ENCODE measurements around the gene PCDH10. TPM values are rescaled to one million over a fixed set of nuclear protein-coding genes. Genes with fewer than 3 reads are reported as not detected.

The PCDH10 gene
- 12.1 TPM for total RNA-seq

DNA sequence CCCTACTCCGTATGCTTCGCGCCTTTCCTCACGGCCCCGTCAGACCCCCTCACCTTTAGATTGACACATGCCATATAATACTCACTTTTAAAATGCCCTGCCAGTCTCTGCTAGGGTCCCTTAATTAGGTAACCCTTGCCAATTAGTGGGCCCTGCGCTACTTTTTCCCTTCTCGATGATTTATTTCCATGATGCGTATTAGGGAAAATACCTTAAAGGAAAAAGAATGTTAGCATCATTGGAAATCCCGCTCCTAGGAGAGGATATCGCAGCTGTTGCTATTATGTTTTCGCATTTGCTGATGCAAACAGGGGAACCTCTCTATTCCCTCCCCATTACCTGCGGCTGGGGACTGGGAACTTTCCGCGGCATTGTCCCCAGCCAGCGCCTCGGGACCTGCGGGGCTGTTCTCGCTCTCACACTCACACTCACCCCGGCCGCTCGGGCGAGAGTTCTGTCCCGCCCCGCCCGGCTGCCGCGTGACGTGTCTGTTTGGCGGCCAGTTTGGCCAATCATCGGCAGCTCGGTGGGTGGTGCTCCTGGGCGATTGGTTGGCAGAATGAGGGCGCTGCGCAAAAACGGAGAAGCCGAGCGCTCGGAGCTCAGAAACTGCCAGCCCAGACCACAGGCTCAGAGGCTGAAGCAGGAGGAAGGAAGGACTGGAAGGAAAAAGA, at the start of gene PCDH10:
TSS of gene PCDH10 (plus strand) at position 605 of the 674 bp plus-strand sequence. CDS start 847 bp downstream, outside the sequence.
- peak; percentile 93 for DNase-seq (ENCODE audit: low spot score)

DNA sequence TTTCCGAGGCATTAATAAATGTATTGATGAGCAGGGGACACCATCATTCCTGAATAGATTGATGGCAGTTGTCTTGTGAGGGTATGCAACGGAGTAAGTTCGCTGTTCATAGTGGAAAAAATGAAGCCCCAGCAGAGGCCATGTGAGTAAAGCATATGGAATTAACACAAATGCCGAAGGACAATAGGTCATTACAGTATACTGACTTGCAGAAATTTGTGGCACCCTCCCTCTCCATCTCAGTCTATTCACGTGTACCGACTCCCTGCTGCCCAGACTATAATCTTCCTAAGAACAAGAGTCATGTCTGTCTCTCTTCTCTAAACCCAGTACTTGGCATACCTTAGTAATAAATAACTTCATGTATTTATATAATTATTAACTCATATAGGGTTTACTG, 47.1 kb upstream of the PCDH10 start:
- DNase-seq (ENCODE audit: low spot score) = no peak

GRCh38 chr4:133102612-133103409, 46.3 kb upstream of the PCDH10 start:
- DNase-seq (ENCODE audit: low spot score) = no peak

GRCh38 chr4:133112641-133113040, 36.5 kb upstream of the PCDH10 start:
- DNase-seq (ENCODE audit: low spot score) = no peak

DNA sequence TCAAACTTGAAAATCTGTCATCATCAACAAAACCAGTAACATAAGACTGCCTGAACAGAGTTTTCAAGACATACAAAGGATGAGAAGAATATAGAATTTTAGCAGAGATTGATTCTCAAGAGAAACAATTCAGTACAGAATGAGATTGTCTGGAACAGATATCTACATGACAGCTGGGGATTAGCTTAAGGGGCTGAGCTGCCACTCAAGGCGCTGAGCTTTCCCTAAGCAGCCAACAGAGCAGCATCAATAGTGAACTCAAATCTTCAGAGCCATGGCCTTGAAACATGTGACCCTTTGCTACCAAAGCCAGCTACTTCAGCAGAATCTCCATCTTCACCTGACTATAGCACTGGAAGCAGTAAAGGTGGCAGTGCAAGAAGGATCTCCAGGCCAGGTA, 24.3 kb upstream of the PCDH10 start:
- DNase-seq (ENCODE audit: low spot score) = no peak

DNA sequence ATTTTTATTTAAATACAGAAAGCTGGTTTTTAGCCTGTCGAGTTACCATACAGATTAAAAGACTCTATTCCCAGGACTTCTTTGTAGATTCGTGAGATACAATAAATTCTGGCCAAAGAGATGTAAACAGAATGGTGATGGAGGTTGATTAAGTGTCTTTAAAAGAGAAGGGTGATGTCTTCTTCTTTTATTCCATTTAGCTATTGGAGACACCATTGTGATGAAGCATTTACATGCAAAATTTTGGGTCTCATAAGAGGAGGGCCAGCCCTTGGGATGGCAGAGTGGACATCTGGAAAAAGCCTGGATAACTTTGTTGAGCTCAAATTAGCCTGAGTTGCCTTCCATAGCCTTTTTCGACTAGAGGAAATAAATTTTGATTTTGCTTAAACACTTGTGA, 21.6 kb upstream of the PCDH10 start:
- DNase-seq (ENCODE audit: low spot score) = no peak

- DNase-seq (ENCODE audit: low spot score) = no peak
Measured at GRCh38 chr4:133129237-133129636, 19.9 kb upstream of the PCDH10 start.

DNA sequence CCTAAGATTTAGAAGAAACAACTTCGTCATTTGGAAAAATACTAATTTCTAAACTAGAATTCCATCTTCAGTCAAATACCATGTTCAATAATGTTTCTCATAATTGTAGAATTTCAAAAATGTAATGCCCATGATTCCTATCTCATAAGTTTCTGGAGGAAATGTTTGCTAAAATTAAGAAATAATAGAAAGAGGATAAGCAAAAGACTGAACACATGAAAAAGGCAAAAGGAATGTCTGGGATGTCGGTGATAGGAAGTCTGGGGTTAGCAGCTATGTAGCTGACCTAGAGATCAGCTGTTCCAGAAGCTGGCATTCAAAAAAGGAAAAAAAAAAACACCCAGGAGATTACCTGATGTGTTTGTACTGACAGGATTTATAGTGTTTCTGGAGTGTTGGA, 18.9 kb upstream of the PCDH10 start:
- DNase-seq (ENCODE audit: low spot score) = no peak

DNA sequence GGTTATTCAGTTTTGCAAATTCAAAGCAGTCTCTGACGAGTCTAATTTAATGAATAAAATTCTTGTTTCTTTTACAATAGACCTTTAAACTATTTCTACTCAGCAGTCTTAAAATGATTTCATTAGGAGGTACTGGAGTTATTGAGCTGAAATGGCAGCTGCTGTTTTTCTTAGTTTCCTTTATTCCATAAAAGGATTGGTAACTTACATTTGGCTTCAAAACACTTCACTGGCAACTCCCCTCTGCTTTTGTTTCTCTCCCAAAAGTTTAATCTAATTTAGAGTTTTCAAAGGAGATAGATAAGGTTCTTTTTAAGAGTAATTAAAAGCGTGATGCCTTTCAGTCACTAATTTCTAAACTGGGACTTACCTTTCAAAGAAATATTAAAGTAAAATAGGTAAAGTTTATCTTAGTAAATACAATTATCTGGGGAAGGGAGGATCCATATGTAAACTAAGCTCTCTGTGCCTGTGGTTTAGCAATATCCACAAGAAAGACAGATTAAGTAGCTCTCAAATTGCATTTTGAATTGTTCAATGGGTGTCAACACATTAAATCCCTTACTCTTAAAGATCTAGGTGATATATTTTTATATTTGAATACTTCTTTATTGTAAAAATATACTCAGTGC, 17.1 kb upstream of the PCDH10 start:
- DNase-seq (ENCODE audit: low spot score) = no peak

DNA sequence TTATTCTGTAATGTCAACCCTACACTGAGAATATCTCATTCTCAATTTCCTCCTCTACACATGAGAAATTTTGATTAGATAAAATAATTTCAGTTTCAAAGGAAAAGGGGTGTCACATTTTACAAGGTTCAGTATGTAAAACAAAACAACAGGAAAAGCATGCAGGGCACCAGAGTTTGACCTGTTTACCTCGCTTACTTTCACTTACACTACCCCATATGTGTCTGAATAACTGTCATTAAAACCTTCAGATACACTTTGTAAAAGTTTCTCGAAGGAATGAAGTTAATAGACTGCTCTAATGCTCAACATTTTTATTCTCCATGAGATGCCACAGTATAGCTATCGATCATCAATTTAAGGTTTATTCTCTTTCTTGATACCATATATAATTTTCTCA, 12.3 kb upstream of the PCDH10 start:
- no peak for DNase-seq (ENCODE audit: low spot score)

DNA sequence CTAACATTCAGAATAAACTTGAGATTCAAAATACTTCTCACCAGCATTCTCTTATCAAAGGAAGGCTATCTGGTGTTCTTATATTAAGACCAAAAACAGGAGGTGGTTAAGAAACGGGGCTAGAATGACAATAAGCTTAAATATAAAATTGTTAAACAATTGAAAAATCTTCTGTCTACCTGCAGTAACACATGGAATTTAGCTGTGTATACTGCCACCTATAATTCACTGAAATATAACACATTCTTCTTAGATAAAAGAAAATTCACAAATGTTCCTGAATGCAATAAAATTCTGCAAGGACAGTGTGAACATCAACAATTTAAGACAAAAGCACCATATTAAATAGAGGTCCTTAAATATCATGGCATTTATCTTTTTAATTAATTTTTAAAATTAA, 11.5 kb upstream of the PCDH10 start:
- DNase-seq (ENCODE audit: low spot score) = no peak

DNA sequence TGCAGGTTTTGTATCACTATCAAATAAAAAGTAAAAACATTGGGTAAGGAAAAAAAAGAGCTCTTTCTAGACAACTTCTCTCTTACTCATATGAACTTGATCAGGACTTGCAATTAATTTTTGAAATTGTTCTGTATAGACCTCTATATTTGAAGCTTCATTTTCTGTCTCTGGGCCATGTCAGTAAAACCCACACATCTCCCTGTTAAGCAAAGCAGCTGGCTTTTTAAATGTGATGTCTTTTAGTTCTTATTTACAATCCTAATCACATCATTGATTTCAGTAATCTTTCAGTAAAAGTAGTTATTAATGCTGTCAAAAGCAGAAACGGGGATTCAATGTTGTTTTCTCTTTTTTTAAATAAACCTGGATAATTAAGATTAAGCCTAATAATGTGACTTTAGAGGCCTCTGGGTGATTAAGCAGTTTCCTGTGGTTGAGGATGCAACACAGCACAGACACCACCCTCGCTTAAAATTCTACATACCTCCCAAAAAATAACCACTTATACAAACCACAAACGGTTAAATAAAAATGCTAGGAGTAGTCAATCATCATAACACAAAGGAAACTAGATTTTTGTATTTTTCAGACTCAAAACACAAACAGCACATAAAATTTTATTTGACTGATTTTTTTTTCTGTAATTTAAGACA, 5.2 kb upstream of the PCDH10 start:
- DNase-seq (ENCODE audit: low spot score) = no peak

DNA sequence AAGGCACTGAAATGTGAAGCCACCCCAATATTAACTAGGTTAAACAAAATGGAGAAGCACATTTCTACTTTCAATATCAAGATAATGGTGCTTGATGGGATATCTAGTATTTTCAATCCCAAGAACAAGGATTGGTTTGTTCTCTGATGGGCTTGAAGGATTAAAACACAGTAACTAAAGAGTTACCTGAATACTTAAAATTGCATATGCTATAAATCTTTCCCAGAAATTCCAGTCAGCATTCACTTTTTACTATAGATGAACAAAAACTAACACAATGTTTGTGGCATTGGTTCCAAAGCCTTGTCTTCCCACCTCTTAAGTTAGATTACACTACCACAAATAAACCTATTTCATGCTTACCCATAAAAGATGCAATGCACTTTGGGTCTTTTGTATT, 3.9 kb upstream of the PCDH10 start:
- DNase-seq (ENCODE audit: low spot score) = no peak

DNA sequence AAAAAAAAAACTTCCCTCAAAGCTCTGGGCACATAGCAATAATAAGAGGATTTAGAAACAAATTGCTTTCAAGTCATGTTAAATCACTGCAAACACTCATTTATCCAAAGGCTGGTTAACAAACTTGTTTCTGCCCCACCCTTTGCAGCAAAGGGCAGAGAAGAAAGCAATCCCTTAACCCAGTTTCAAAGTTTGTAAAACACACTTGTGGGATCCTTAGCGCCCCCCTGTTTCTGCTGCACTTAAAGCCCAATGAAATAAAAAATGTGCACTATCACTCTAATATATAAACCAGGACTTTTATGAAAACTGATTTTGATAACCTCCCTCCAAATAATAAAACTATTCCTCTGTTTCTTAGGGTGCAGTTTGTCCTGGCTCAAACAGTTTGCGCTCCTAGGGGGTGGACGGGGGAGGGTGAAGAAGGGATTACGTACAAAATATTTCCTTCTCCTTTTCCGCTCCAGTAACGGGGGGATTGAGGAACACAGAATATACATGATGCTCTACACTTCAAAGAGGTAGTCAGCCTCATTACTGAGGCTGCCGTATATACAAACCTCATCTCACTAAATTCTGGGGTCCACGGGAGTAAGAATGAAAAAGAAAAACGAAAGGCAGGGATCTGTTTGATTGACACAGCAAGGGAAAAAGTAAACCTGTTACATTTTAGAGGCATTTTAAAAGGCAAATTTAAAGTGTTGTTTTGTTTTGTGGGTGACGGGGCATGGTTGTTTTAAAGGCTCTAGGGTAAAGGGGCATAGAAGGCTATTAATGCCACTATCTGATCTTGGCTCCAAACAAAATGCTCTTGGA, 3.1 kb upstream of the PCDH10 start:
- no peak for DNase-seq (ENCODE audit: low spot score)

GRCh38 chr4:133146574-133147241, 2.4 kb upstream of the PCDH10 start:
- DNase-seq (ENCODE audit: low spot score) = no peak

DNA sequence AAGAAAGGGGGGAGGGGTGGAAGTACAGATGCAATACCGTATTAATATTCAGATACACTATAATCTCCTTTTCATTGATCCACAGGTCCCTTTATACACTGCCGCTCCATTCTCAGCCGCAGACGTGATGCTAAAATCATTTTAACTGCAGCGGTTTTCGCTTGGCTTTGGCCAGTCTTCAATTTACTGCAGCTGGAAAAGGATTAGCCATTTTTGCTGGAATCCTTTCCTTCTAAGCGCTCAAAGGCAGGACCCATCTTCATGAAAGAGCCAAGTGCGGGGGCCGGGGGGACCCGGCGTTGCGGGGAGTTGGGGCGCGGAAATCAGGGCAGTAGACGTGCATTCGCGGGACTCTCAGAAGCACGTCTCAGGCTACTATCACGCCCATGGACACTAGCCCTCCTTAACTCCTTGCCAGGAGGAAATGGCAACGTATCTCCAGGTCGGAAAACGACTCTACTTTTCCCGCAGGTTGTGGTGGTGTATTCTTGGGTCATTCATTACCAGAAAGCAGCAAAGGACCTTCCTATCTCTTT, 1.7 kb upstream of the PCDH10 start:
- no peak for DNase-seq (ENCODE audit: low spot score)

DNA sequence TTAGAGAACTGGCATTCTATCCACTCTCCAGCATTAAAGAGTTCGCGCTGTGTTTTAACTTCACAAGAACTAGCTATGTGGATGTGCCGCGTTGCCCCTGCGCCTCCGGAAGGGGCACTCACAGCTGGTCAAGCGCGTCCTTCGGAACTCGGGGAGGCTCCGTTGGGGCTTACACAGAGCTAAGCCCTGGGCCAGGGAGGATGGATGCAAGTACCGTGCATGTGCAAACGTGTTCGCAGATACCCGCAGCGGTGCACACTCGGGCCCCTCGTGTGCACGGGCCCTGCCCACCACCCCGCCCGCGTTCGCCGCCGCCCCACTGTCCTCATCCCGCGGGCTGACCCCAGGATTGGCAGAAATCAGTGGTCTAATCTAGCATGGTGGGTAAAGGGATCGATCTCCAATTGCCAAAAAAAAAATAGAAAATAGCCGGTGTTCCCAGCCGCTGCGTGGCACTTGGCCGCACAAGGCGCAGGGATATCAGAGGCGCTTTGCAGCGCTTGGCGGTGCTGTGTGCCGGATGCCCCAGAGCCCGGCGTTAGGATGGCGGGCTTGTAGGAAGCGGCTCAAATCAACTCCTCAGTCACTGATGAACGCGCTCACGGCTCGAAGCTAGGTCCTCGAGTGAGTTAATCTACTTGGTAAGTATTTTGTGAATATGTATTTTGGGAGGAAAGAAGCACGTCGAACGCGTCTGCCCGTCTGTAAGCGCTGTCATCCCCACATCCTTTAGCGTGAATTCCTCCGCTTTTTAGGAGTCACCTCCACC, 989 bp upstream of the PCDH10 start:
- DNase-seq (ENCODE audit: low spot score) = no peak

GRCh38 chr4:133149364-133149695, 236 bp downstream of the PCDH10 start:
- DNase-seq (ENCODE audit: low spot score) = no peak

- DNase-seq (ENCODE audit: low spot score) = no peak
Measured at GRCh38 chr4:133149932-133150471, 908 bp downstream of the PCDH10 start.

All from ureter (tissue), 1 donor.